BE2C (cell line): Measurements from ENCODE around the gene CDKN2B-AS1.

ENCODE experiments used
- DNase-seq: peaks from one replicate; pipeline ENCODE4 v3.0.0-alpha.2; 2020
- H3K27me3 ChIP-seq: fragments of 250-450 bp; sonication (Bioruptor Pico); 2 replicates; pipeline ENCODE4 v1.5.1; 2020; ENCODE audit warnings: mild to moderate bottlenecking
- H3K36me3 ChIP-seq: fragments of 250-450 bp; sonication (Bioruptor Pico); 2 replicates; pipeline ENCODE4 v1.5.1; 2020; ENCODE audit warnings: mild to moderate bottlenecking
- H3K4me1 ChIP-seq: fragments of 250-450 bp; sonication (Bioruptor Pico); 2 replicates; pipeline ENCODE4 v1.5.1; 2020
- H3K4me3 ChIP-seq: 2 replicates; pipeline ENCODE4 v1.5.1; 2011; ENCODE audit warnings: low read depth, low read length
- H3K9me3 ChIP-seq: fragments of 250-450 bp; sonication (Bioruptor Pico); 2 replicates; pipeline ENCODE4 v1.5.1; 2020
- CTCF ChIP-seq: IDR thresholded peaks from 2 replicates; pipeline ENCODE4 v1.5.1; 2012; ENCODE audit warnings: mild to moderate bottlenecking, low read depth, low read length

Gene CDKN2B-AS1

GRCh38 chr9:22102146-22103053, 107.8 kb downstream of the CDKN2B-AS1 start:
- no peaks in the 10 kb centered on the region for H3K4me1 ChIP-seq
- TF ChIP-seq CTCF: no peak
- H3K9me3 ChIP-seq: no peaks in the 10 kb centered on the region
- H3K4me3 ChIP-seq: no peak overlapping the region
- DNase-seq: no peak
- no peaks in the 10 kb centered on the region for H3K27me3 ChIP-seq
- no peaks in the 10 kb centered on the region for H3K36me3 ChIP-seq

- H3K9me3 ChIP-seq: no peaks in the 10 kb centered on the region
- H3K4me1 ChIP-seq: no peaks in the 10 kb centered on the region
- DNase-seq: no peak
Observed at GRCh38 chr9:22103685-22104575, 109.3 kb downstream of the CDKN2B-AS1 start.

GRCh38 chr9:22105005-22105722, 110.6 kb downstream of the CDKN2B-AS1 start:
- no peak for TF ChIP-seq CTCF
- no peaks in the 10 kb centered on the region for H3K27me3 ChIP-seq
- DNase-seq: no peak
- no peak overlapping the region for H3K4me3 ChIP-seq
- no peaks in the 10 kb centered on the region for H3K4me1 ChIP-seq
- no peaks in the 10 kb centered on the region for H3K9me3 ChIP-seq
- no peaks in the 10 kb centered on the region for H3K36me3 ChIP-seq

More at GRCh38 chr9:22103685-22104575, 109.3 kb downstream of the CDKN2B-AS1 start:
- TF ChIP-seq CTCF: no peak
- no peak overlapping the region for H3K4me3 ChIP-seq
- no peaks in the 10 kb centered on the region for H3K36me3 ChIP-seq
- H3K27me3 ChIP-seq: no peaks in the 10 kb centered on the region

GRCh38 chr9:22107202-22108045, 112.8 kb downstream of the CDKN2B-AS1 start:
- Histone ChIP-seq H3K9me3 (no peaks in the 10 kb centered on the region), H3K27me3 (no peaks in the 10 kb centered on the region; the same call in 1 of the 2 replicates), H3K4me3 (no peak overlapping the region), H3K4me1 (no peaks in the 10 kb centered on the region), H3K36me3 (no peaks in the 10 kb centered on the region)
- no peak for TF ChIP-seq CTCF
- no peak for DNase-seq

GRCh38 chr9:22108581-22109370, 114.2 kb downstream of the CDKN2B-AS1 start:
- H3K4me3 ChIP-seq: no peak overlapping the region
- H3K4me1 ChIP-seq: no peaks in the 10 kb centered on the region
- no peak for TF ChIP-seq CTCF
- no peaks in the 10 kb centered on the region for H3K36me3 ChIP-seq
- H3K9me3 ChIP-seq: no peaks in the 10 kb centered on the region
- no peak for DNase-seq
- peaks cover 3% of the 10 kb centered on the region; the same call in 1 of the 2 replicates for H3K27me3 ChIP-seq
